GM12872 (cell line): Measurements from ENCODE around the gene RPRD1A.

Experiments
- CTCF ChIP-seq: IDR thresholded peaks from 3 replicates; pipeline ENCODE4 v1.5.1; 2011; ENCODE audit warnings: low read depth, mild to moderate bottlenecking, low read length, moderate library complexity; ENCODE audit not compliant: insufficient read depth

RPRD1A gene

DNA sequence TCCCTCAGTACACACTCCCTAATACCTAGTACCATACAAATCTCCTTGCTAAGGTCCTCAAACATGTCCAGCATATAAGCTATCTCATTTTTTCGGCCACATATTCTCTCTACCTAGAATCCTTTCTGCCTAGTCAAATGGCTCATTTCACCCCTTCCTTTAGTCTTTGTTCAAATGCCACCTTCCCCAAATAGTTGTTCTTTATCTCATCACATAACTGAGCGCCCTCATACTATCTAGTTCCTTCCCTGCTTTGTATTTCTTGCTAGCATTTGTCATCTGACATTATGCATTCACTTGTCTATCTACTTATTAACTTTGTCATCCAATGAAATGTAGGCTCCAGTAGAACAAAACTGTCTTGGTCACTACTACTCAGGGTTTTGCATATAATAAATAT, 35.5 kb downstream of the RPRD1A start:
- no peak for TF ChIP-seq CTCF

DNA sequence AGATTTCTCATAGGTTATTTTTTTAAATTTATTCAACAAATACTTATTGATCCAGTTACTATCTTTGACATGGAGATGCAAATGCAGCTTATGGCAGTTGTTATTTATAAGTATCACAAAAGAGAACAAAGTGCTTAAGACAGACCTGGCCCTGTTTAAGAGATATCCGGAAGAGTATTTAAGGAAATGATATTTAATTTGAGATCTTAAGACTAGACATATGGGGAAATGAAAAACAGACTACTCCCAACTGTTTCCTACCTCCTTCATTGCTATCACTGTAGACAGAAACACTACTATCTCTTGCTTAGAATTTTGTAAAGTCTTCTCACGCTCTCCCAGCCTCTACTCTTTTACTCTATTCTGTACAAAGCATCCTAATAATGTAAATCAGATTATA, 36.0 kb downstream of the RPRD1A start:
- TF ChIP-seq CTCF = no peak

- no peak for TF ChIP-seq CTCF
Observed at GRCh38 chr18:36028859-36029258, 38.5 kb downstream of the RPRD1A start.

DNA sequence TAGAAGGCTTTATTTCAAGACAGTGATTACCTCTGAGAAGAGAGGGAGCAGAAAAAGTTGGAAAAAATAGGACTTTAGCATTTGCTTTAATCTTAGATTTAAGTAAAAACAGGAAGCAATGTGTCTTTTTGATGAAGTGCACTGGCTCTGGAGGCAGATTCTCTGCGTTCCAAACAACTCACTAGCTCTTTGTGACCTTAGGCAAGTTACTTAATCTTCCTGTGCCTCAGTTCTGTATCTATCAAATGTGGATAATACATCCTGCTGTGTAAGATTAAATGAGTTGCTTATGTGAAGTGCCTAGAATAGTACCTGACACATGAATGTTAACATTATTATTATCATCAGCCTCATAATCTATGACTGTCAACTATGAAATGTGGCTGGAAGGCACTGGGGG, 42.3 kb downstream of the RPRD1A start:
- TF ChIP-seq CTCF = no peak

DNA sequence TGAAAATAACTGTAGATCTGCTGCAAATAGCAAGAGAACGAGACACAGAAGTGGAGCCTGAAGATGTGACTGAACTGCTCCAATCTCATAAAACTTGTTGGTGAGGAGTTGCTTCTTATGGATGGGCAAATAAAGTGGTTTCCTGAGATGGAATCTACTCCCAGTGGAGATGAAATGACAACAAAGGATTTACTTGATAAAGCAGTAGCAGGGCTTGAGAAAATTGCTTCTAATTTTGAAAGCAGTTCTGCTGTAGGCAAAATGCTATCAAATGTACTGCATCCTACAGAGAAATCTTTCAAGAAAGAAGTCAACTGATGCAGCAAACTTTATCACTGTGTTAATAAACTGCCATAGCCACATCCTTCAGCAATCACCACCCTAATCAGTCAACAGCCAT, 44.0 kb downstream of the RPRD1A start:
- TF ChIP-seq CTCF = no peak

GRCh38 chr18:36020174-36020711, 47.1 kb downstream of the RPRD1A start:
- TF ChIP-seq CTCF = no peak

- TF ChIP-seq CTCF = no peak
Observed at GRCh38 chr18:36017232-36017631, 50.1 kb downstream of the RPRD1A start.

GRCh38 chr18:36015629-36016028, 51.7 kb downstream of the RPRD1A start:
- no peak for TF ChIP-seq CTCF
